Stimulated activated CD4-positive, alpha-beta T cell treated with anti-CD3 and anti-CD28 coated beads, Interleukin-1b, Interleukin-23, amount 100 ng/mL, for 48 hours (primary cell): ENCODE results near the gene ASAP2.
A peak's percentile ranks its signal among the peaks of the same experiment; 100 is the strongest.

Source experiments
- DNase-seq: peaks from one replicate; pipeline ENCODE4 v3.0.0-alpha.2; 2020

Gene ASAP2

GRCh38 chr2:9359463-9359862 lies 152.9 kb downstream of the ASAP2 start:
- no peak for DNase-seq

GRCh38 chr2:9360110-9360509 lies 153.5 kb downstream of the ASAP2 start:
- DNase-seq, result no peak

GRCh38 chr2:9360701-9361100 lies 154.1 kb downstream of the ASAP2 start:
- no peak for DNase-seq

GRCh38 chr2:9364373-9364772 lies 157.8 kb downstream of the ASAP2 start:
- DNase-seq, result no peak

- DNase-seq, result no peak
These were observed 158.3 kb downstream of the ASAP2 start for GRCh38 chr2:9364791-9365497.

GRCh38 chr2:9365498-9366019 lies 158.9 kb downstream of the ASAP2 start:
- no peak for DNase-seq

GRCh38 chr2:9366026-9366425 lies 159.4 kb downstream of the ASAP2 start:
- no peak for DNase-seq

GRCh38 chr2:9370746-9371145 lies 164.1 kb downstream of the ASAP2 start:
- DNase-seq, result peak; percentile 63

- DNase-seq, result no peak
These were observed 166.4 kb downstream of the ASAP2 start for GRCh38 chr2:9373047-9373446.

- no peak for DNase-seq
These were observed 166.9 kb downstream of the ASAP2 start for GRCh38 chr2:9373476-9373875.

- DNase-seq, result no peak
These were observed 167.6 kb downstream of the ASAP2 start for GRCh38 chr2:9374071-9374730.

GRCh38 chr2:9375857-9376428 lies 169.3 kb downstream of the ASAP2 start:
- DNase-seq, result no peak

GRCh38 chr2:9377461-9378097 lies 171.0 kb downstream of the ASAP2 start:
- no peak for DNase-seq

- no peak for DNase-seq
These were observed 172.1 kb downstream of the ASAP2 start for GRCh38 chr2:9378433-9379390.

- DNase-seq, result no peak
These were observed 172.8 kb downstream of the ASAP2 start for GRCh38 chr2:9379391-9379755.

- no peak for DNase-seq
These were observed 174.4 kb downstream of the ASAP2 start for GRCh38 chr2:9380702-9381628.

GRCh38 chr2:9382604-9383235 lies 176.1 kb downstream of the ASAP2 start:
- DNase-seq, result no peak

GRCh38 chr2:9384521-9384920 lies 177.9 kb downstream of the ASAP2 start:
- DNase-seq, result no peak

GRCh38 chr2:9385841-9386240 lies 179.2 kb downstream of the ASAP2 start:
- DNase-seq, result no peak

GRCh38 chr2:9388199-9388681 lies 181.6 kb downstream of the ASAP2 start:
- no peak for DNase-seq
